OCI-LY1 (cell line): ENCODE data around the gene RXYLT1.

Experiments
- CTCF ChIP-seq: fragments of 200-600 bp; sonication (generic), shearing (Covaris generic); IDR thresholded peaks from 2 replicates; pipeline ENCODE4 v1.5.1; 2017; ENCODE audit warnings: mild to moderate bottlenecking, antibody characterized with exemption, low read length, moderate library complexity, mixed read lengths
- EZH2 ChIP-seq: fragments of 200-600 bp; sonication (generic), shearing (Covaris generic); IDR thresholded peaks from 2 replicates; pipeline ENCODE4 v1.8.0; 2017; ENCODE audit warnings: borderline replicate concordance, mixed run types, mild to moderate bottlenecking, antibody characterized with exemption, low read length, moderate library complexity, mixed read lengths

- TF ChIP-seq CTCF (no peak), EZH2 (no peak)
Observed at GRCh38 chr12:63836936-63837335, 57.2 kb downstream of the RXYLT1 start.
